ENCODE data around the gene MT4. TPM values are rescaled to one million over a fixed set of nuclear protein-coding genes. Genes with fewer than 3 reads are reported as not detected.
A peak's percentile ranks its signal among the peaks of the same experiment; 100 is the strongest.

The MT4 gene
- total RNA-seq, 1 donor from 2014 or later = not detected

DNA sequence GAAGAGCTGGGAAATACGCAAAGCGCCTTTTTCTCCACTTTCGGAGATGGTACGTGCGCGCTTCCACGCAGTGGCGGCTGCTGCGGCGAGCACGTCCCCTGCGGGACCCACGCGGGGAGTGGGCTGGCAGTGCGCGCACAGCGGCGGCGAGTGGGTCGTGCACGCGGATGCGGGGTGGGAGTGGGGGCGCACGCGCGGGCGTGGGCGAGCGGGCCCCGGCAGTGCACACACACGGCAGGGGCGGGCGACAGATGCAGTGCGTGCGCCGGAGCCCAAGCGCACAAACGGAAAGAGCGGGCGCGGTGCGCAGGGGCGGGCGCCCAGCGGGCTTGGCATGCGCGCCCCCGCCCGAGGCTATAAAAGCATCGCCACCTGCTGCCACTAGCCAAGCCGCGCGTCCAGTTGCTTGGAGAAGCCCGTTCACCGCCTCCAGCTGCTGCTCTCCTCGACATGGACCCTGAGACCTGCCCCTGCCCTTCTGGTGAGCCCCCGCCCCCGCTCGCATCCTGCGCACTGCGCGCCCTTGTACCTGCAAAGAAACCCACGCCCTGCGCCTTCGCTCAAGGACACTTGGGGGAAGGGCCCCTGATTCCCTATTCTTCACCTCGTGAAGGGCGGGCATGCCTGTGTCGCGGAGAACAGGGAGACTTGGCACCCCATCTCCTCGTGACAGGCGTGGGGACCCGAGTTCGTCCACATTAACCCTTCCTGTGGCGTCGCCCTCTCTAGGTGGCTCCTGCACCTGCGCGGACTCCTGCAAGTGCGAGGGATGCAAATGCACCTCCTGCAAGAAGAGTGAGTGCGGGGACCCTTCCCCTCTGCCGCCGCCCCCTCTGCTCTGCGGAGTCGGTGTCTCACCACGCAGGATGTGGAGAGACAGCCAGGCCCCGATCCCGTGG is 24.5 kb downstream of the MT4 start, which contains the start of gene MT3:
Gene MT3 (plus strand): TSS at position 388 of the 899 bp plus-strand sequence. CDS start 63 bp downstream, at position 451.
- Histone ChIP-seq H3K4me3 (ENCODE audit: low read depth, low read length) (peak within 1 kb of the TSS; percentile 28), H3K36me3 (ENCODE audit: control insufficient read depth, insufficient read depth, low read length) (no peaks in the 10 kb centered on the region), H3K27me3 (ENCODE audit: control insufficient read depth, insufficient read depth, low read length) (peaks cover 25% of the 10 kb centered on the region)
- DNase-seq (ENCODE audit: low read depth) = no peak
- TF ChIP-seq, protein P1, sequence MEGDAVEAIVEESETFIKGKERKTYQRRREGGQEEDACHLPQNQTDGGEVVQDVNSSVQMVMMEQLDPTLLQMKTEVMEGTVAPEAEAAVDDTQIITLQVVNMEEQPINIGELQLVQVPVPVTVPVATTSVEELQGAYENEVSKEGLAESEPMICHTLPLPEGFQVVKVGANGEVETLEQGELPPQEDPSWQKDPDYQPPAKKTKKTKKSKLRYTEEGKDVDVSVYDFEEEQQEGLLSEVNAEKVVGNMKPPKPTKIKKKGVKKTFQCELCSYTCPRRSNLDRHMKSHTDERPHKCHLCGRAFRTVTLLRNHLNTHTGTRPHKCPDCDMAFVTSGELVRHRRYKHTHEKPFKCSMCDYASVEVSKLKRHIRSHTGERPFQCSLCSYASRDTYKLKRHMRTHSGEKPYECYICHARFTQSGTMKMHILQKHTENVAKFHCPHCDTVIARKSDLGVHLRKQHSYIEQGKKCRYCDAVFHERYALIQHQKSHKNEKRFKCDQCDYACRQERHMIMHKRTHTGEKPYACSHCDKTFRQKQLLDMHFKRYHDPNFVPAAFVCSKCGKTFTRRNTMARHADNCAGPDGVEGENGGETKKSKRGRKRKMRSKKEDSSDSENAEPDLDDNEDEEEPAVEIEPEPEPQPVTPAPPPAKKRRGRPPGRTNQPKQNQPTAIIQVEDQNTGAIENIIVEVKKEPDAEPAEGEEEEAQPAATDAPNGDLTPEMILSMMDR (IDR thresholded peaks at IDR 0.05; ENCODE audit: insufficient read depth, low read length, poor library complexity, severe bottlenecking) = no peak

DNA sequence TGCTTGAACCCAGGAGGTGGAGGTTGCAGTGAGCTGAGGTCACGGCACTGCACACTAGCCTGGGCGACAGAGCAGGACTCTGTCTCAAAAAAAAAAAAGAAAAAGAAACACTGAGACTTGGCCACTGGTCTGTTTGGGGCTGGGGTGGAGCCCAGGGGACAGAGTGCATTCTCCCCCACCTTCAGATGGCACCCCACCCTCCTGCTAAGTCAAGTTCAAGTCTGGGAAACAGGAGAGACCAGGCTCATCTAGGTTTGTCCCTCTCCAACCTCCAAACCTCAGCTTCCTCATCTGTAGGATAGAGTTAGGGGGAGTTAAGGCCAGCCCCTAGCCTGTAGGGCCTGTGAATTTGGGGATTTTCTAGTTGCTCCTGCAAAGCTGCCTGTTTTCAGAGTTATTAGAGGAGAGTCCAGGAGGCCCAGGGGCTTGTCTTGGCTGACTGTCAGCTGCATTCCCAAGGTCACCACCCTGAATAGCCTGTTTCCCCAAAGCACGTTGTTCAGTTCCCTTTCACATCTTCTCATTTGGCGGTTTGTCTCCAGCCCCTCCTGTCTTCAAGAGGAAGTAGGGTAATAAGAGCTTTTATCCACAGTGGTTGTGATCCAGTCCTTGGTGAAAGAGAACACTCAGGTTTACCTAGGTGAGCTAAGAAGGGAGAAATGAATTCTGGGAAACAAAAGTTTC is 26.6 kb downstream of the MT4 start:
- Histone ChIP-seq H3K4me3 (ENCODE audit: low read depth, low read length) (no peak overlapping the region), H3K36me3 (ENCODE audit: control insufficient read depth, insufficient read depth, low read length) (no peaks in the 10 kb centered on the region), H3K27me3 (ENCODE audit: control insufficient read depth, insufficient read depth, low read length) (peaks cover 25% of the 10 kb centered on the region)
- no peak for DNase-seq (ENCODE audit: low read depth)
- TF ChIP-seq, protein P1 (IDR thresholded peaks at IDR 0.05; ENCODE audit: insufficient read depth, low read length, poor library complexity, severe bottlenecking) = no peak

DNA sequence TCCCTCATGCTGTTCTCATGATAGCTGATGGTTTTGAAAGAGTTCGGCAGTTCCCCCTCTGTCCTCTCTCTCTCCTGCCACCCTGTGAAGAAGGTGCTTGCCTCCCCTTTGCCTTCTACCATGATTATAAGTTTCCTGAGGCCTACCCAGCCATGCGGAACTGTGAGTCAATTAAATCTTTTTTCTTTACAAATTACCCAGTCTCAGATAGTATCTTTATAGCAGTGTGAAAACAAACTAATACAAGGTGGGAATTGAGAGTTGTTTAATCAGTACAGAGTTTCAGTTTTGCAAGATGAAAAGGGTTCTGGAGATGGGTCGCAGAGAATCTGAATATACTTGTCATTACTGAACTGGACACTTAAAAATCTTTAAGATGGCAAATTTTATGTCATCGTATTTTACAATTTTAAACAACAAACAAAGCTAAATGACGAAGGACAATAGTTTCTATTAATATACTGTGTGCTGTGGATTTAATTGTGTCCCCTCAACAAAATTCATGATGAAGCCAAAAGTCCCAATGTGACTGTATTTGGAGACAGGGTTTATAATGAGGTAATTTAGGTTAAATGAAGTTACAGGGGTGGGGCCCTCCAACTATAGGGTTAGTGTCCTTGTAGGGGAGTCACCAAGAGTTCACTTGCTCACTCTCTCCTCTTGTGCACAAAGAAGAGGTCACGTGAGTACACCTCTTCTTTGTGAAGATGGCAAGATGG is 28.9 kb downstream of the MT4 start:
- no peak for DNase-seq (ENCODE audit: low read depth)
- TF ChIP-seq, protein P1 (IDR thresholded peaks at IDR 0.05; ENCODE audit: insufficient read depth, low read length, poor library complexity, severe bottlenecking) = no peak
- H3K4me3 ChIP-seq (ENCODE audit: low read depth, low read length) = no peak overlapping the region
- no peaks in the 10 kb centered on the region for H3K36me3 ChIP-seq (ENCODE audit: control insufficient read depth, insufficient read depth, low read length)
- peaks cover 24% of the 10 kb centered on the region for H3K27me3 ChIP-seq (ENCODE audit: control insufficient read depth, insufficient read depth, low read length)

DNA sequence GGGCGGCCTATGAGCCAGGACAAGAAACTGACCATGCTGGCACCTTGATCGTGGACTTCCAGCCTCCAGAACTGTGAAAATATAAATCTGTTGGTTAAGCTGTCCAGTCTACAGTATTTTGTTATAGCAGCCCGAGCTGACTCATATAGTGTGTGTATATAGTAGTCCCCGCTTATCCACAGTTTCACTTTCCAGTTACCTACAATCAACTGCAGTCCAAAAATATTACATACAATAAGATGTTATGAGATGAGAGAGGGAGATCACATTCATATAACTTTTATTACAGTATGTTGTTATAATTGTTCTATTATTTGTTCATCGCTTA is 29.4 kb downstream of the MT4 start:
- TF ChIP-seq, protein P1 (IDR thresholded peaks at IDR 0.05; ENCODE audit: insufficient read depth, low read length, poor library complexity, severe bottlenecking) = no peak
- H3K27me3 ChIP-seq (ENCODE audit: control insufficient read depth, insufficient read depth, low read length) = peaks cover 18% of the 10 kb centered on the region
- no peaks in the 10 kb centered on the region for H3K36me3 ChIP-seq (ENCODE audit: control insufficient read depth, insufficient read depth, low read length)
- DNase-seq (ENCODE audit: low read depth) = no peak
- no peak overlapping the region for H3K4me3 ChIP-seq (ENCODE audit: low read depth, low read length)

DNA sequence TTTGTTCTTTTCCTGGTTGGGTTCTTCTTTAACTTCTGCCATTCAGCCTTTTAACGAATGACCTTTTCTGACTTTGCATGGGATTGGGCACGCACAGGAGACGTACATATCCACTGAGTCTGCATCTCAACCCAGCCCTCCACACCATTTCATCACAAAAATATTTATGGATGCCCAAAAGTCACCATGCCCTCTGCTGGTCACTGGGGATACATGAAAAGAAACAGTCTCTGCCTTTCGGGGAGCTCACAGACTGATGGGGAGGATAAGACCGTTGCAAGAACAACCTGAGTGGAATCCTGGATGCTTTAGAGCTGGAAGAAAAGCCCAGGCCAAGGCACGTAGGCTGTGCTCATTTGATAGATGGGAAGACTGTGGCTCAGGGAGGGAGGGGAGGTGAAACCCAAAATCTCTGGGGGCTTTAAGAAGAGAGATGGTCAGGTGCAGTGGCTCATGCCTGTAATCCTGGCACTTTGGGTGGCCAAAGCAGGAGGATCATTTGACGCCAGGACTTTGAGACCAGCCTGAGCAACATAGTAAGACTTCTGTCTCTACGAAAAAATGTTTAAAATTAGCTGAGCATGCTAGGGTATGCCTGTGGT is 35.6 kb downstream of the MT4 start:
- H3K27me3 ChIP-seq (ENCODE audit: control insufficient read depth, insufficient read depth, low read length) = no peaks in the 10 kb centered on the region
- no peaks in the 10 kb centered on the region for H3K36me3 ChIP-seq (ENCODE audit: control insufficient read depth, insufficient read depth, low read length)
- TF ChIP-seq, protein P1 (IDR thresholded peaks at IDR 0.05; ENCODE audit: insufficient read depth, low read length, poor library complexity, severe bottlenecking) = peak; percentile 68
- H3K4me3 ChIP-seq (ENCODE audit: low read depth, low read length) = no peak overlapping the region
- no peak for DNase-seq (ENCODE audit: low read depth)

Measured in kidney epithelial cell (primary cell).